Measurements from ENCODE around the gene S100A12. TPM values are rescaled to one million over a fixed set of nuclear protein-coding genes. Genes with fewer than 3 reads are reported as not detected.

Gene S100A12
- polyA plus RNA-seq, 1 of the 3 experiments (the other 2 are of a cell fraction): not detected

DNA sequence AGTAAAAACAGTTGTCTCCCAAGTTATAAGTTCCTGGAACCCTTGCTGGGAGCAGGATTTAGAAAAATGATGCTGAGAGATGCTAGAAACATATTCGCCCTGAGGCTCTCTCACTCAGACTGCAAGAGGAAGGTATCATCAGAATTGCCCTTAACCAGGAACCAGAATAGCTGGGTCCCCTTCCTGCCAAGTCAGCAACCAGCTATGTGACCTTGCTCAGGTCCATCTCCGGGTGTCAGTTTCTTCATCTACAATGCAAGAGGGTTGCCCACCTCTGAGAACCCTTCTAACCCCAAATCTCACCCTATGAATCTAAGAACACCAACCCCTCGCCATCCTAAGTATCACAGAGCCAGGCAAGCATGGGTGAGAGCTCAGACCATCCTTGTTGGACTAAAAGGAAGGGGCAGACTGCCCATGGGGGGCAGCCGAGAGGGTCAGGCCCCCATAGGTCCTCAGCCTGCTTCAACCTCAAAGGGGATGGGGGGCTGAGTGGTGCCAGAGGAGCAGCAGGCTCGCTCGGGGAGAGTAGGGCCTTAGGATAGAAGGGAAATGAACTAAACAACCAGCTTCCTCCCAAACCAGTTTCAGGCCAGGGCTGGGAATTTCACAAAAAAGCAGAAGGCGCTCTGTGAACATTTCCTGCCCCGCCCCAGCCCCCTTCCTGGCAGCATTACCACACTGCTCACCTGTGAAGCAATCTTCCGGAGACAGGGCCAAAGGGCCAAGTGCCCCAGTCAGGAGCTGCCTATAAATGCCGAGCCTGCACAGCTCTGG lies 18.2 kb downstream of the S100A12 start (continued):
- TF ChIP-seq REST (IDR thresholded peaks at IDR 0.05; ENCODE audit: low read depth, low read length) (no peak), RFX5 (IDR thresholded peaks at IDR 0.05; ENCODE audit: low read length) (no peak)
- TF ChIP-seq, protein P1, sequence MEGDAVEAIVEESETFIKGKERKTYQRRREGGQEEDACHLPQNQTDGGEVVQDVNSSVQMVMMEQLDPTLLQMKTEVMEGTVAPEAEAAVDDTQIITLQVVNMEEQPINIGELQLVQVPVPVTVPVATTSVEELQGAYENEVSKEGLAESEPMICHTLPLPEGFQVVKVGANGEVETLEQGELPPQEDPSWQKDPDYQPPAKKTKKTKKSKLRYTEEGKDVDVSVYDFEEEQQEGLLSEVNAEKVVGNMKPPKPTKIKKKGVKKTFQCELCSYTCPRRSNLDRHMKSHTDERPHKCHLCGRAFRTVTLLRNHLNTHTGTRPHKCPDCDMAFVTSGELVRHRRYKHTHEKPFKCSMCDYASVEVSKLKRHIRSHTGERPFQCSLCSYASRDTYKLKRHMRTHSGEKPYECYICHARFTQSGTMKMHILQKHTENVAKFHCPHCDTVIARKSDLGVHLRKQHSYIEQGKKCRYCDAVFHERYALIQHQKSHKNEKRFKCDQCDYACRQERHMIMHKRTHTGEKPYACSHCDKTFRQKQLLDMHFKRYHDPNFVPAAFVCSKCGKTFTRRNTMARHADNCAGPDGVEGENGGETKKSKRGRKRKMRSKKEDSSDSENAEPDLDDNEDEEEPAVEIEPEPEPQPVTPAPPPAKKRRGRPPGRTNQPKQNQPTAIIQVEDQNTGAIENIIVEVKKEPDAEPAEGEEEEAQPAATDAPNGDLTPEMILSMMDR (IDR thresholded peaks at IDR 0.05): no peak

DNA sequence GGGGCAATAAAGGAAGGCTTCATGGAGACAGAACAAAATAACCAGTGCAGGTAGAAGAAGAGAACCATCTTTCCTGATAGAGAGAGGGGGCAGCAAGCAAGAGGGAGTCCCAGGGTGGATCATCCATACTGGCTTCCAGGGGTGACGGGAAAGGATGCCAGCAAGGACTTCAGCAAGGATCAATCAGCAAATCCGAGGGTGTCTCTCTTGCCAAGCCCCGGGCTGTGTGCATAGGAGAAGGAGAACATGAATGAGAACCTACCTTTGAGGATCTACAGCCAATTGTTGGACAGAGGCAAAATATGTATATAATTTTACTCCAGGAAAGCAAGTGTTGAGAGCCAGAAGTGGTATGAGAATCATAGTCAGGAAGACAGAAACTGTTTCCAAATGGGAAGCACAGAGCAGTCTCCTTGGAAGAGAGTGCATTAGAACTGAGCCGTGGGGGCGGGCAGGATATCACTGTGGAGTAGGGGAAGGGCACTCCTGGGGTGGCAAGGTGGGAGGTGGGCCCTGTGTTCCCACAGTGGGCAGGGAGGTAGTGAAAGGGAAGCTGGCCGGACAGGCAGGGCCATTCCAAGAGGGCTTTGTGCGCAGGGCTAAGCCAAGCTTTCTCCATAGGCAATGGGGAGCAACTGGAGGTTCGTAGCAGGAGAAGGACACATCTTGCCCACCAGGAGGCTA lies 18.9 kb downstream of the S100A12 start:
- Histone ChIP-seq H3K36me3 (replicated peaks in 1 of 2; ENCODE audit: control insufficient read depth in 1 of 2, insufficient read depth in 2 of 2, low read length in 1 of 2) (no peaks in the 10 kb centered on the region), H3K27ac (ENCODE audit: low read depth in 2 of 2, low read length in 1 of 2) (no peak overlapping the region), H3K79me2 (ENCODE audit: insufficient read depth) (no peaks in the 10 kb centered on the region), H3K4me3 (ENCODE audit: low read depth in 2 of 2, low read length in 1 of 2) (no peak overlapping the region), H3K9me2 (no peaks in the 10 kb centered on the region), H2AFZ (ENCODE audit: low read depth) (no peak overlapping the region), H3K9ac (no peak overlapping the region), H4K20me1 (ENCODE audit: insufficient read depth) (no peaks in the 10 kb centered on the region), H3K4me1 (ENCODE audit: control insufficient read depth in 1 of 2, insufficient read depth in 2 of 2, low read depth in 1 of 2, low read length in 1 of 2) (no peaks in the 10 kb centered on the region), H3K9me3 (no peaks in the 10 kb centered on the region), H3F3A (replicated peaks; ENCODE audit: insufficient read depth) (peaks cover 4% of the 10 kb centered on the region), H3K27me3 (ENCODE audit: insufficient read depth) (peaks cover 58% of the 10 kb centered on the region), H3K4me2 (no peak overlapping the region)
- DNase-seq: no peak
- ChIA-PET POLR2A (no interaction called here), CTCF (interaction anchor here (1.2 to 11.7 kb wide), 3 partner anchors 13 to 143 kb away, joined by 4 to 336 read pairs (median 76); no protein-coding TSS in a partner anchor)
- 26% methylated on average over 8 of the region's 8 CpGs for WGBS (ENCODE audit: low lambda C conversion rate)
- TF ChIP-seq TEAD4 (IDR thresholded peaks at IDR 0.05; ENCODE audit: borderline replicate concordance, insufficient read depth) (no peak), MXI1 (IDR thresholded peaks at IDR 0.05; ENCODE audit: low read depth, low read length) (no peak), ELF1 (IDR thresholded peaks at IDR 0.05) (no peak), EZH2phosphoT487 (IDR thresholded peaks at IDR 0.05; ENCODE audit: borderline replicate concordance, low read depth) (no peak), TAF1 (IDR thresholded peaks at IDR 0.05; ENCODE audit: borderline replicate concordance, low read depth, low read length) (no peak), RCOR1 (IDR thresholded peaks at IDR 0.05; ENCODE audit: low read length) (no peak), CHD2 (IDR thresholded peaks at IDR 0.05; ENCODE audit: low read length, partially characterized antibody) (no peak), RFX5 (IDR thresholded peaks at IDR 0.05; ENCODE audit: low read length) (no peak), TCF12 (IDR thresholded peaks at IDR 0.05) (no peak), JUND (IDR thresholded peaks at IDR 0.05) (no peak), ZBTB33 (IDR thresholded peaks at IDR 0.05; ENCODE audit: borderline replicate concordance, low read depth) (no peak), POLR2AphosphoS5 (IDR thresholded peaks at IDR 0.05; ENCODE audit: low read depth, low read length) (no peak), RAD21 (IDR thresholded peaks at IDR 0.05; ENCODE audit: low read length) (no peak), RXRA (IDR thresholded peaks at IDR 0.05; ENCODE audit: borderline replicate concordance, low read depth) (no peak), GABPA (IDR thresholded peaks at IDR 0.05; ENCODE audit: low read depth) (no peak)
- TF ChIP-seq, protein P1 (IDR thresholded peaks at IDR 0.05): no peak
- TF ChIP-seq, protein P2, sequence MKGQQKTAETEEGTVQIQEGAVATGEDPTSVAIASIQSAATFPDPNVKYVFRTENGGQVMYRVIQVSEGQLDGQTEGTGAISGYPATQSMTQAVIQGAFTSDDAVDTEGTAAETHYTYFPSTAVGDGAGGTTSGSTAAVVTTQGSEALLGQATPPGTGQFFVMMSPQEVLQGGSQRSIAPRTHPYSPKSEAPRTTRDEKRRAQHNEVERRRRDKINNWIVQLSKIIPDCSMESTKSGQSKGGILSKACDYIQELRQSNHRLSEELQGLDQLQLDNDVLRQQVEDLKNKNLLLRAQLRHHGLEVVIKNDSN (IDR thresholded peaks at IDR 0.05; ENCODE audit: borderline replicate concordance, low read depth): no peak

All from SK-N-SH (cell line).